AG09309 (cell line): ENCODE data around the gene KCNJ12.

Source experiments
- DNase-seq: peaks from one replicate; pipeline ENCODE4 v3.0.0-alpha.2; 2010; ENCODE audit warnings: low read depth
- H3K4me3 ChIP-seq: 2 replicates; pipeline ENCODE4 v1.5.1; 2011; ENCODE audit warnings: mild to moderate bottlenecking, low read depth, low read length, moderate library complexity; ENCODE audit not compliant: control insufficient read depth
- CTCF ChIP-seq: IDR thresholded peaks from 2 replicates; pipeline ENCODE4 v1.5.1; 2011; ENCODE audit warnings: mild to moderate bottlenecking, low read depth, low read length, inconsistent platforms; ENCODE audit not compliant: insufficient read depth, control insufficient read depth; ENCODE audit errors: missing control alignments

The KCNJ12 gene

DNA sequence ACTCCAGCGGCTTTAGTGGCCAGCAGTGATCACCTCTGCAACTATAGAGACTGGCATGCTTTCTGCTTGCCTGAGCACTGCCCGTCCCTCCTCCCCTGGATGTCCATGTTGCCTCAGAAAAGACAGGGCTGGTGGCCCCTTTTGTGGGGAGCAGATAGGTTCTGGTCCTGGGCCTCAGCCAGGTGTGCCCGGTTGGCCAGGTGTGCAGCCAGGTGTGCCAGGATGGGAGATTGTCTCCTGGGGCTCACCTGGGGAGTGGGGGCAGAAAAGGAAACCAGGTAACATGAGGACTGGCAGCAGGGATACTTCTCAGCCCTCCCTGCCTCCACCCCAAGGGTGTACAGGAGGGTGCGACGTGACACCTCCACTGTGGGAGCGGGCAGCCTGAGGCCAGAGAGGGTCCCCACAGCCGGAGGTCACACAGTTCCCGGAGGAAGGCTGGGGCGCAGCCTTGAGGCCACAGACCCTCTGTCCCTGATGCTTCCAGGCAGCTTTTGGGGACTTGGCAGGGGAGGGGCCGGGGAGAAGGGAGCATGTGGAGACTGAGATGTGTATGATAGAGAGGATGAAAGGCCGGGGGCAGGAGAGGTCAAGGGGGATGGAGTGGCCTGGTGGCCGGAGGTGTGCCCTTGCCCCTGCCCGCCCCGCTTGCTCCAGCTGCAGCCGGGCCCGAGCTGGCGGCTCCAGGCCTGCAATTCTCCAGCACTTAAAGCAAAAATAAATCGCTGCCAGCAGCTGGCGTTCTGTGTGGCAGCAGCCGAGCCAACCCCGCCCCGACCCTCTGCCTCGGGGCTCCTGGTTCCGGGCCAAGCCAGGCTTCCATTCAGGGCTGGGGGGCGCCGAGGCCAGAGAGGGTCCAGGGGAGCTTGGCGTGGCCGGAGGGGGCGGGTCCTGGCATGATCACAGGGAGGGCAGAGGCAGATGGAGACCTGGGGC lies 6.7 kb downstream of the KCNJ12 start:
- H3K4me3 ChIP-seq: no peak overlapping the region
- DNase-seq: no peak
- TF ChIP-seq CTCF: no peak

GRCh38 chr17:21385281-21385845 lies 9.2 kb downstream of the KCNJ12 start:
- no peak for DNase-seq
- no peak for TF ChIP-seq CTCF
- H3K4me3 ChIP-seq: no peak overlapping the region

- no peak overlapping the region for H3K4me3 ChIP-seq
- no peak for TF ChIP-seq CTCF
These were observed 11.5 kb downstream of the KCNJ12 start for GRCh38 chr17:21387616-21388015.

DNA sequence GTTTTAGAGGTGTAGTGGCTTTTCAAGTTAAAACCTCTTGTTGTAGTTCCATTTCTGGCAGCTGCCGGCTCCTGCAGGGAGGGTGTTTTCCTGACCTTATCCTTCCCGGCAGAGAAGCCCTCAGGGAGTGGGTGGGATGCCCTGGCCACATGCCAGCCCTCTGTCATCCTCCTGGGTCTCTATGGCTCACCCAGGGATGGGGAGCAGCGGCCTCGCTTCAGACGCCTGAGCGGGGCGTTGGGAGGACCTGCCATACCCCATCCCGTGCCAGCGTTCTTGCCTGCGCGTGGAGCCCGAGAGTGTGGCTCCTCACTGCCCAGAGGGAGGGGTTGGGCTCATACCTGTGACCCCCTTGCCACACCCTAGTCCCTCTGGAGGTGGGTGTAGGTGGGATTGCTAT lies 11.9 kb downstream of the KCNJ12 start:
- DNase-seq: no peak
- no peak for TF ChIP-seq CTCF
- no peak overlapping the region for H3K4me3 ChIP-seq

More at GRCh38 chr17:21387616-21388015, 11.5 kb downstream of the KCNJ12 start:
- DNase-seq: no peak

DNA sequence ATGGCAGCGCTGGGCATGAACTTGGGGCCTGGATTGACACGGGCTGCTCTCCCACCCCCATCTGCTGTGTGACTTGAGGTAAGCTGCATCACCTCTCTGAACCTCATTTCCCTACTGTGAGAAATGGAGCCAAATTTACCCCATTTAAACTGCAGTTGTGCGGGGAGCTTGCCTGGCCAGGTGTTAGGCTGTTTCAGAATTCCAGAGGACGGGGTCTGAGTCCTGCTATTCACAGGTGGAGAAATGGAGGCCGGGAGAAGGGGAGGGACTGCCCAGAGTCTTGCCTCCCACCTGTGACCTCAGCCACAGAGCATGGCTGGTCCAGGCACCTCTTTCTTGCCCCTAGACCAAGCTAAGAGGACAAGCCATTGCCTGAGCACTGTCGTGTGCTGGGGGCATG lies 12.8 kb downstream of the KCNJ12 start:
- TF ChIP-seq CTCF: no peak
- H3K4me3 ChIP-seq: no peak overlapping the region
- no peak for DNase-seq

- no peak for DNase-seq
- TF ChIP-seq CTCF: no peak
- no peak overlapping the region for H3K4me3 ChIP-seq
These were observed 13.2 kb downstream of the KCNJ12 start for GRCh38 chr17:21389394-21389793.
